Heart right ventricle (tissue), 16 donors: ENCODE results near the gene PCNA. TPM values are rescaled to one million over a fixed set of nuclear protein-coding genes. Genes with fewer than 3 reads are reported as not detected.

Experiments
- ATAC-seq, 8 donors: fragments of 200-7000 bp; cut with Tn5 transposase; one replicate each; pipeline ENCODE4 v1.9.1; 2020; ENCODE audit warnings: mild to moderate bottlenecking in 8 of 8, moderate library complexity in 8 of 8, moderate number of reproducible peaks in 1 of 8
- DNase-seq, 2 donors: peaks; one replicate each; pipeline ENCODE4 v3.0.0-alpha.2; 2020
- H3K27ac ChIP-seq, 10 donors: fragments of 200-600 bp; sonication (generic) in 2 of 10; one replicate each; pipeline versions ENCODE4 v1.5.0 to v1.8.0; 2020 to 2022; ENCODE audit warnings: mild to moderate bottlenecking in 3 of 10
- H3K27me3 ChIP-seq, 7 donors: fragments of 200-600 bp; one replicate each; pipeline ENCODE4 v1.8.0; 2021 to 2022; ENCODE audit warnings: mild to moderate bottlenecking in 2 of 7
- H3K36me3 ChIP-seq, 9 donors: fragments of 200-600 bp; sonication (generic) in 1 of 9; one replicate each; pipeline versions ENCODE4 v1.5.0 to v1.8.0; 2020 to 2022; ENCODE audit warnings: mild to moderate bottlenecking in 2 of 9
- H3K4me1 ChIP-seq, 9 donors: fragments of 200-600 bp; sonication (generic) in 1 of 9; one replicate each; pipeline versions ENCODE4 v1.5.0 to v1.8.0; 2020 to 2022; ENCODE audit warnings: mild to moderate bottlenecking in 4 of 9
- H3K4me3 ChIP-seq, 10 donors: fragments of 200-600 bp; sonication (generic) in 2 of 10; one replicate each; pipeline versions ENCODE4 v1.5.0 to v1.8.0; 2020 to 2022; ENCODE audit warnings: mild to moderate bottlenecking in 7 of 10, moderate library complexity in 2 of 10
- H3K9me3 ChIP-seq, 11 donors: fragments of 200-600 bp in 10 of 11; sonication (generic) in 2 of 11; one replicate each; pipeline versions ENCODE4 v1.5.0 to v1.8.0; 2013 to 2022; ENCODE audit warnings: mild to moderate bottlenecking in 2 of 11, control low read depth in 1 of 11, moderate library complexity in 1 of 11
- WGBS, 2 donors: extraction: QIAGEN DNeasy Blood & Tissue Kit; methylation state at CpG; one replicate each; pipeline ENCODE4 v1.1.7; 2013; ENCODE audit warnings: inconsistent platforms in 1 of 2; 5-methylcytosine and 5-hydroxymethylcytosine counted together
- intact Hi-C, 10 donors: fragments of 100-400 bp; cut with DNase I; formaldehyde crosslinking; loops; one replicate each; pipeline versions ENCODE4 v1.11.1 to v1.14.2; 2022
- polyA plus RNA-seq, 2 donors: library from polyadenylated mRNA; stranded (reverse); fragments of 200-250 nt; gene quantifications; one replicate each; pipeline ENCODE4 v1.2.3, GENCODE V29; 2013
- total RNA-seq, 10 donors: library from RNA; stranded (reverse); fragmentation: NEBNext Ultra II Directional in 3 of 10; extraction: Animal tissue kit (Norgen Biotek cat#: 25700) in 3 of 10; gene quantifications; one replicate each; pipeline versions ENCODE4 v1.2.1 to v1.2.4, GENCODE V29; 2021 to 2023
- TF ChIP-seq, protein P1 (sequence below), 9 donors: fragments of 200-600 bp; sonication (generic) in 2 of 9; IDR thresholded peaks; one replicate each; pipeline versions ENCODE4 v1.5.0 to v1.8.0; 2021 to 2022; ENCODE audit warnings: antibody characterized with exemption in 9 of 9, mild to moderate bottlenecking in 5 of 9, moderate library complexity in 1 of 9
- donor health status: Arrhythmogenic right ventricular cardiomyopathy.
- donor health status: ischemic (EF 13 %, LVEDD 7.1; RV severe dilation, severe dysfunction).
- donor health status: healthy with polysubstance abuse.
- donor health status: DM: no; HTN: yes; CAD: no.
- donor health status: DM: no; HTN: no; CAD: no.
- donor health status: ischemic (EF 25% LVEDD 6.9; RV normal size, moderate dysfunction).
- donor health status: ischemic (EF 25% LVEDD 5.7; RV mildly dilated, moderate dysfunction).
- donor health status: healthy.
- donor health status: DM: yes; HTN: yes; CAD: no.
- donor health status: Ischemic cardiomyopathy.
- donor health status: ischemic (EF 35%, LVEDD 5.7; RV mildly dilated, moderate dysfunction).
- donor health status: nonischemic (EF 11% LVEDD 7.7; RV severe dilation, severe dysfunction).
- donor health status: DM: yes; HTN: yes; CAD: no.
- donor health status: PGD.
- donor health status: ischemic (EF 29% LVEDD 5.4; RV normal size, mild dysfunction).
- donor health status: nonischemic (EF 23%, LVEDD 6.1; RV moderate dilation, normal function).

Gene PCNA
- total and polyA plus RNA-seq, 12 donors: 11.6 to 39.1 (median 21.4) TPM

DNA sequence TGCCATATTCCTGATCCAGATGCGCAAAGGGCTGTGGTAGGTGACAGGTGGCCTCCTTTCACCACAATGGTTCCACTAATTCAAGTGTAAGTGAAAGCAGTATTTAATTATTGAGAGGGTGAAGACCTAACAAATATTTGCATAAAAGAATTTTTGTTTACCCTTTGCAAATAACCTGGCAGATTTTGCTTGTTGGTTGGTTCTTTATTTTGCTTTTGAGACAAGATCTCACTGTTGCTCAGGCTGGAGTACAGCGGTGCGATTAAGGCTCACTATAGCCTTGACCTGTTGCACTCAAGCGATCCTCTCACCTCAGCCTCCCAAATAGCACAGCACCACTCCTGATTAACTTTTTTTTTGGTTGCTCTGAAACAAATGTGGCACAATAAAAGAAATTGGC lies 49.2 kb downstream of the PCNA start:
- Histone ChIP-seq H3K9me3 (no peaks in the 10 kb centered on the region), H3K27ac (no peak overlapping the region), H3K4me3 (no peak overlapping the region), H3K27me3 (no peaks in the 10 kb centered on the region), H3K4me1 (peaks cover 5 to 38% (median 12%) of the 10 kb centered on the region in 9 donors), H3K36me3 (no peaks in the 10 kb centered on the region)
- WGBS, 2 donors: 96 to 98% methylated on average over 4 of the region's 4 CpGs
- DNase-seq (no peak), ATAC-seq (no peak)
- intact Hi-C loops: no loop called here
- TF ChIP-seq, protein P1, sequence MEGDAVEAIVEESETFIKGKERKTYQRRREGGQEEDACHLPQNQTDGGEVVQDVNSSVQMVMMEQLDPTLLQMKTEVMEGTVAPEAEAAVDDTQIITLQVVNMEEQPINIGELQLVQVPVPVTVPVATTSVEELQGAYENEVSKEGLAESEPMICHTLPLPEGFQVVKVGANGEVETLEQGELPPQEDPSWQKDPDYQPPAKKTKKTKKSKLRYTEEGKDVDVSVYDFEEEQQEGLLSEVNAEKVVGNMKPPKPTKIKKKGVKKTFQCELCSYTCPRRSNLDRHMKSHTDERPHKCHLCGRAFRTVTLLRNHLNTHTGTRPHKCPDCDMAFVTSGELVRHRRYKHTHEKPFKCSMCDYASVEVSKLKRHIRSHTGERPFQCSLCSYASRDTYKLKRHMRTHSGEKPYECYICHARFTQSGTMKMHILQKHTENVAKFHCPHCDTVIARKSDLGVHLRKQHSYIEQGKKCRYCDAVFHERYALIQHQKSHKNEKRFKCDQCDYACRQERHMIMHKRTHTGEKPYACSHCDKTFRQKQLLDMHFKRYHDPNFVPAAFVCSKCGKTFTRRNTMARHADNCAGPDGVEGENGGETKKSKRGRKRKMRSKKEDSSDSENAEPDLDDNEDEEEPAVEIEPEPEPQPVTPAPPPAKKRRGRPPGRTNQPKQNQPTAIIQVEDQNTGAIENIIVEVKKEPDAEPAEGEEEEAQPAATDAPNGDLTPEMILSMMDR (IDR thresholded peaks at IDR 0.05): no peak

DNA sequence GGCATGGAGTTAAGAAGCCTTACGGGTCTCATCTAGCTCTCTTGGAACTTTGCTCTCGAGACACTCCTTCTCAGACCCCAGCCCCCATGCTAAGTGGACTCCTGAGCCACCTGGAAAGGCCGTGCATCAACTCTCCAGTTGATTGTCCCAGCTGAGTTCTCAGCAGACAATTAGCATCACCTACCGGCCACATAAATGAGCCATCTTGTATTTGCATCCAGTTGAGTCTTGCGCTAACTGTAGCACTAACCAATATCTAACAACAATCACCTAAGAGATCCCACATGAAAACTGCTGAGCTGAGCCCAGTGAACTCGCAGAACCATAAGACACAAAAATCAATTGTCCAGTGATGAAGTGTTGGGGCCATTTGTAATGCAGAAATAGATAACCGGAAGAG lies 49.7 kb downstream of the PCNA start:
- Histone ChIP-seq H3K27me3 (no peaks in the 10 kb centered on the region), H3K4me1 (peaks cover 5 to 42% (median 12%) of the 10 kb centered on the region in 9 donors), H3K4me3 (no peak overlapping the region), H3K27ac (no peak overlapping the region), H3K9me3 (no peaks in the 10 kb centered on the region), H3K36me3 (no peaks in the 10 kb centered on the region)
- DNase-seq (no peak), ATAC-seq (no peak)
- 96 to 97% methylated on average over 7 of the region's 7 CpGs for WGBS, 2 donors
- TF ChIP-seq, protein P1 (IDR thresholded peaks at IDR 0.05): no peak
- intact Hi-C loops: no loop called here

- no peaks in the 10 kb centered on the region for H3K27me3 ChIP-seq
- H3K4me1 ChIP-seq: peaks cover 5 to 34% (median 12%) of the 10 kb centered on the region in 9 donors
- ATAC-seq: no peak
- TF ChIP-seq, protein P1 (IDR thresholded peaks at IDR 0.05): no peak
- no peaks in the 10 kb centered on the region for H3K36me3 ChIP-seq
- H3K27ac ChIP-seq: no peak overlapping the region
- intact Hi-C loops: no loop called here
- H3K4me3 ChIP-seq: no peak overlapping the region
- 89% methylated on average over 8 of the region's 8 CpGs for WGBS, 2 donors
- no peak for DNase-seq
- no peaks in the 10 kb centered on the region for H3K9me3 ChIP-seq
These were observed 50.5 kb downstream of the PCNA start for GRCh38 chr20:5069141-5069806.

GRCh38 chr20:5067877-5068645 lies 51.7 kb downstream of the PCNA start:
- H3K27me3 ChIP-seq: no peaks in the 10 kb centered on the region
- TF ChIP-seq, protein P1 (IDR thresholded peaks at IDR 0.05): no peak
- H3K4me3 ChIP-seq: no peak overlapping the region
- WGBS, 2 donors: 91 to 92% methylated on average over 9 of the region's 9 CpGs
- no peaks in the 10 kb centered on the region for H3K9me3 ChIP-seq
- no peak overlapping the region for H3K27ac ChIP-seq
- no peaks in the 10 kb centered on the region for H3K36me3 ChIP-seq
- intact Hi-C loops: no loop called here
- no peak for DNase-seq
- ATAC-seq: no peak
- H3K4me1 ChIP-seq: peaks cover 0 to 22% (median 4%) of the 10 kb centered on the region in 9 donors
